HepG2 (cell line): Measurements from ENCODE around the gene WDR43. TPM values are rescaled to one million over a fixed set of nuclear protein-coding genes. Genes with fewer than 3 reads are reported as not detected.

ENCODE experiments used
- FOSL1 ChIP-seq: sonication (generic); formaldehyde crosslinking; IDR thresholded peaks from 2 replicates; pipeline ENCODE4 v1.9.0; 2021; ENCODE audit warnings: missing genetic modification reagents, borderline replicate concordance
- FOXJ3 ChIP-seq: sonication (generic); formaldehyde crosslinking; IDR thresholded peaks from 2 replicates; pipeline ENCODE4 v1.4.0; 2020; ENCODE audit warnings: missing genetic modification reagents, mild to moderate bottlenecking, borderline replicate concordance
- HIC2 ChIP-seq: sonication (generic); formaldehyde crosslinking; IDR thresholded peaks from 2 replicates; pipeline ENCODE4 v1.9.0; 2022; ENCODE audit warnings: low read depth, missing genetic modification reagents
- IKZF1 ChIP-seq: fragments of 450-650 bp; IDR thresholded peaks from 2 replicates; pipeline ENCODE4 v1.7.1; 2016
- MAFG ChIP-seq: sonication (generic); formaldehyde crosslinking; IDR thresholded peaks from 2 replicates; pipeline ENCODE4 v1.5.1; 2020; ENCODE audit warnings: mild to moderate bottlenecking, missing genetic modification reagents
- NFAT5 ChIP-seq: sonication (generic); formaldehyde crosslinking; IDR thresholded peaks from 2 replicates; pipeline ENCODE4 v1.4.0; 2020; ENCODE audit warnings: missing genetic modification reagents
- NFRKB ChIP-seq: fragments of 450-650 bp; IDR thresholded peaks from 2 replicates; pipeline ENCODE4 v1.6.1; 2017
- UBTF ChIP-seq: sonication (generic); formaldehyde crosslinking; IDR thresholded peaks from 2 replicates; pipeline ENCODE4 v1.4.0; 2020; ENCODE audit warnings: mild to moderate bottlenecking, missing genetic modification reagents
- ZBED4 ChIP-seq: sonication (generic); formaldehyde crosslinking; IDR thresholded peaks from 2 replicates; pipeline ENCODE4 v1.4.0; 2020; ENCODE audit warnings: missing genetic modification reagents, borderline replicate concordance
- ZNF280B ChIP-seq: sonication (generic); formaldehyde crosslinking; IDR thresholded peaks from 2 replicates; pipeline ENCODE4 v1.5.0; 2020; ENCODE audit warnings: missing genetic modification reagents, mild to moderate bottlenecking, borderline replicate concordance
- polyA plus RNA-seq, 8 experiments: library from polyadenylated mRNA; depleted of rRNA in 3 of 8; stranded (reverse) in 7 of 8; unstranded in 1 of 8; fragments of >200 nt; fragmentation: Illumina TruSeq in 4 of 8; extraction: Trizol in 4 of 8; gene quantifications; 2 replicates each; pipeline versions ENCODE4 v1.2.1 to v1.2.3, GENCODE V29; 2011 to 2016; ENCODE audit warnings: low read depth in 4 of 8, missing spikeins in 1 of 8, mixed read lengths in 1 of 8; ENCODE audit not compliant: insufficient read depth in 1 of 8
- total RNA-seq, 5 experiments: library from RNA; depleted of rRNA; stranded (reverse); fragments of >200 nt; fragmentation: Illumina TruSeq; extraction: Trizol; gene quantifications; 2 replicates each; pipeline ENCODE4 v1.2.3, GENCODE V29; 2016; ENCODE audit warnings: low read depth in 1 of 5

The WDR43 gene
- total and polyA plus RNA-seq, 2 of the 13 experiments (the other 11 are each of a cell fraction or from before 2014, with no cell fraction given), result 121 to 167 TPM

- TF ChIP-seq FOXJ3 (CRISPR knock-in tag) (peak; percentile 80; the same call in 1 of the 2 replicates), HIC2 (no peak), ZNF280B (CRISPR knock-in tag) (peak; percentile 87), UBTF (peak; percentile 88), IKZF1 (no peak), MAFG (CRISPR knock-in tag) (no peak), ZBED4 (peak; percentile 86), FOSL1 (CRISPR knock-in tag) (no peak), NFAT5 (CRISPR knock-in tag) (0 out of 2 replicates have a peak, but pooled peaks have one; percentile 15), NFRKB (no peak)
These were observed 24.1 kb upstream of the WDR43 start, which contains the start of gene TRMT61B (continued) for GRCh38 chr2:28870146-28870891.
